ENCODE data around the gene GARNL3.

The GARNL3 gene

GRCh38 chr9:127279717-127280285 lies 15.2 kb downstream of the GARNL3 start:
- DNase-seq (ENCODE audit: low read depth, low spot score), result no peak

DNA sequence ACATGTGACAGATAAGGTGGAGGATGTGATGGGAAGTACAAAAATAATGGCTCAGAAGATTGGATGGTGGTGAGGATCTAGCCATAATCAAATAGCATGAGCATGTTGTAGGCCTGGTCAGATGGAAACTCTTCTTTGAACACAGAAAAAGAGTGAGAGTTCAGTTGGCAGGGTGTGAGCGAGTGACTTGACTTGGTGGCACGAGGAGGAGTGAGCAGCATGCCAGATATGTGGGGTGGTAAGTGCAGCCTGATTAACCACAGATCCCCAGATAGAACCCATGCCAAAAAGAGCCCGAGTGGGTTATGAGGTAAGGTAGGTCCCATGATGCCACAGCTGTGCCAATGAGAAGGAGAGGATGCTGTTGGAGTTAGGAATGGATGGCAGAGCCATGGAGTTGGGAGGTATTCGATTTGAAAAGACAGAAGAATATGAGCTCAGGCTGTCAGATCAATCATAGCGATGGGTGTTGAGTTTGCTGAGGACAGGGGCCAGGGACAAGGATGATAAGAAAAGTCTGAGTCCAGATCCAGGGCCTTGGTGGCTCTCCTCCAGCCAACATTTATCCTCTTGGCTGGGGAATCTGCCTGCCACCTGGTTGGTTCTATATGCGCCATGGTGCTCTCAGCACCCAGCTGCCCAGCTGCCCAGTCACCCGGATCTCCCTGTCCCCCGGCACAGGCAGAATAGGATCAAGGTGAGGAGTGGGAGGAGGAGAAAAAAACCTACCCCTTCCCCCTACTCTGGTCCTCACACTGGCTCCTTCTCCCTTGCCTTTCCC lies 16.5 kb downstream of the GARNL3 start:
- no peak for DNase-seq (ENCODE audit: low read depth, low spot score)

GRCh38 chr9:127281891-127282290 lies 17.3 kb downstream of the GARNL3 start:
- DNase-seq (ENCODE audit: low read depth, low spot score), result no peak

GRCh38 chr9:127282611-127283010 lies 18.0 kb downstream of the GARNL3 start:
- no peak for DNase-seq (ENCODE audit: low read depth, low spot score)

DNA sequence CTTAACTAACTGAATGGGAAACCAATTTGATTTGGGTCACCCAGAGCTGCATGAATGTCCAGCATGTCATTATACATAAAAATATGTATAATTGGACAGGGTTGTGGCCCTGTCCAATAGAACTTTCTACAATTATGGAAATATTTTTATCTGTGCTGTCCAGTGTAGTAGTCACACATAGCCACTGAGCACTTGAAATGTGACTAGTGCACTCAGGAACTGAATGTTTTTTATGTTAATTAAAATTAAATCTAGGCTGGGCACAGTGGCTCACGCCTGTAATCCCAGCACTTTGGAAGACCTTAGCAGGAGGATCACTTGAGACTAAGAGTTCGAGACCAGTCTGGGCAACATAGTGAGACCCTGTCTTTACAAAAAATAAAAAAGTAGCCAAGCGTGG lies 18.6 kb downstream of the GARNL3 start:
- DNase-seq (ENCODE audit: low read depth, low spot score), result no peak

GRCh38 chr9:127283917-127284497 lies 19.4 kb downstream of the GARNL3 start:
- no peak for DNase-seq (ENCODE audit: low read depth, low spot score)

- no peak for DNase-seq (ENCODE audit: low read depth, low spot score)
These were observed 21.4 kb downstream of the GARNL3 start for GRCh38 chr9:127285965-127286364.

- DNase-seq (ENCODE audit: low read depth, low spot score), result no peak
These were observed 26.0 kb downstream of the GARNL3 start for GRCh38 chr9:127290561-127291065.

- DNase-seq (ENCODE audit: low read depth, low spot score), result no peak
These were observed 26.7 kb downstream of the GARNL3 start for GRCh38 chr9:127291246-127291778.

DNA sequence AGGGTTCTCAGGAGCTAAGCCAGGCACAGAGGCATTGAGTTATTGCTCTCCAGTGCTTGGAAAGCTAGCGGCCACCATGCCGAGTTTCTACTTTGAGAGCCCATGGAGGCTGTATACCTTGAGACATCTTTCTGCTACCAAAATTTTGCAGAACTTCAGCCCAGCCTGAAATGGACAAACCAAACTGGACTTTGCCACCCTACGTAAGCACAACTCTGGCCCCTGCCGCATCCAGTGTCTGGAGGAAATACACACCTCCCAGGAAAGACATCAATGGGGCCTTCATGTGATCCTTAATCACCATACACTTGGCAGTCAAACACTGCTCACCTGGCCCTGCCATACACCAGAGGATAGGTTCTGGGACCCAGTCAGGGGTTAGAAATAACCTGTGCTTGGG lies 27.8 kb downstream of the GARNL3 start:
- DNase-seq (ENCODE audit: low read depth, low spot score), result no peak

DNA sequence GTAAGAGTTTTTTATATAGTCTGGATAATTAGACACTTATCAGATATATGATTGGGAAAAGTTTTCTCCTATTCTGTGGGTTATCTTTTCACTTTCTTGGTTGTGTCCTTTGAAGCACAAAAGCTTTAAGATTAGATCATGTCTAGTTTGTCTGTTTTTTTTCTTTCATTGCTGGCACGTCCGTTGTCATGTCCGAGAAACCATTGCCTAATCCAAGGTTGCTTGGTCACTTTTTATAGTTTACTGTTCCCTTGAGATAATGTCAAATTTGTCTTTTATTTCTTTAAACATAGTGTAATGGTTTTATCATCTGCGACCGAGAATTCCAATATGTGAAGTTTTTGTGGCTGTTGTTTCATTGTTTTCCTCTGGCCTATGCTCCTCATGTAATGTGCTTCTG lies 28.8 kb downstream of the GARNL3 start:
- no peak for DNase-seq (ENCODE audit: low read depth, low spot score)

DNA sequence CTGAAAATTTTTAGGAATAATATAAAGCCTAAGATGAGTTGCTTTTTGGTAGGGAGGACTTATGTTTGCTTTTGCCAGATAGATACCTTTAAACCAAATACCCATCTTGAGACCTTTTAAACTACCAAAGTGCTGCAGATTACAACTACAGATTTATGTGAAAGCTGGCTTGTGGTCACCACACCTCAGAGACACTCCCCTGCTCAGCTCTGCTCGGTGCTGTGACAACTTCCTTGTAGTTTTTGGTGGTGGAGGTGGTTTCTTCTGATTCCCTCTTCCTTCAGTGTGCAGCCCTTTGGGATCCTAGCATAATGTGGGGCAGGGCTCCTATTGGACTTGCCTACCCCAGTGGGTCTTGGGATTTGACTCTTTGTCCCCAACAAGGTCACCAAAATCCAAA lies 29.2 kb downstream of the GARNL3 start:
- no peak for DNase-seq (ENCODE audit: low read depth, low spot score)

- DNase-seq (ENCODE audit: low read depth, low spot score), result no peak
These were observed 30.4 kb downstream of the GARNL3 start for GRCh38 chr9:127295005-127295404.

- no peak for DNase-seq (ENCODE audit: low read depth, low spot score)
These were observed 36.4 kb downstream of the GARNL3 start for GRCh38 chr9:127300886-127301447.

DNA sequence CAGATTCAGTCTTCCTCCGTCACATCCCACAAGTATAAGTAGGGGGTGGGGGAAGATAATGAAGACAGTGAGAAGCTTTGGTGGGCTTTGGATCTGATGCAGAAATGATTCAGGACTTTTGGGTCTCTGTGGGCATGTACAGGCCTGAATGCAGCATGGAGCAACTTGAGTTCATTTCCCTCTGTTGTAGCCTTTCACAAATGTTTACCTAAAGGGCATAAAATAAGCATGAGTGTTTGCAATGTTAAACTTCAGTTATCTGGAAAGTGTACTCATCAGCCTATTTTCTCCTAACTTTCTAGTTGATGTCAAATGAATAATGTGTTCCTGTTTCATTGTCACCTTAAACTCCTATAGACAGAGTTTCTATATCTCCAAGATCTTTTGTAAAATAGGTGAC lies 39.3 kb downstream of the GARNL3 start:
- no peak for DNase-seq (ENCODE audit: low read depth, low spot score)

GRCh38 chr9:127305206-127305837 lies 40.7 kb downstream of the GARNL3 start:
- DNase-seq (ENCODE audit: low read depth, low spot score), result no peak

- DNase-seq (ENCODE audit: low read depth, low spot score), result no peak
These were observed 41.3 kb downstream of the GARNL3 start for GRCh38 chr9:127305838-127306226.

- DNase-seq (ENCODE audit: low read depth, low spot score), result no peak
These were observed 43.2 kb downstream of the GARNL3 start for GRCh38 chr9:127307802-127308201.

GRCh38 chr9:127308652-127309434 lies 44.3 kb downstream of the GARNL3 start:
- DNase-seq (ENCODE audit: low read depth, low spot score), result no peak

GRCh38 chr9:127309715-127310114 lies 45.1 kb downstream of the GARNL3 start:
- no peak for DNase-seq (ENCODE audit: low read depth, low spot score)

DNA sequence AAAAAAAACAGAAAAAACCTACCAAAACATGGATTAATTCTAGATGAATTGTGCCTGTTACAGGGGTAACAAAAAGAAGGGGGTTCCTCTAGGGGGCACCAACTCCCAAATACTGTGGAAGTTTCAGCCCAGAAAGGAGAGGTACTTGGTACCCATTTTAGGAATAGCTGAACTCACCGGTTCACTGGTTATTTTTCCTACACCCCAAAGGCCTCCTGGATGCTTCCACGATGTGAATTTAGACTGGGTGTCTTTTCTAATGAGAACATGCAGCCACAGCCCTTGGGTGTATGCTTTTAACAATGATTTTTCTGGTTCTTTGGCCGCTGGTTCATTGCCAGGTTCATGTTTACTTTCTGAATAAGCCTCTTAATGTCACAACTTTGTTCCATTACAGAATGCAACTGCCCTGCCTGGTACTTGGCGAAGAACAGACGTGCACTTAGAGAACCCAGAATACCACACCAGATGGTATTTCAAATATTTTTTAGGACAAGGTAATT lies 46.7 kb downstream of the GARNL3 start:
- DNase-seq (ENCODE audit: low read depth, low spot score), result no peak

Data from iPS DF 19.7 (cell line).